Hepatocyte (in vitro differentiated cells): ENCODE measurements around the gene HHATL. TPM values are rescaled to one million over a fixed set of nuclear protein-coding genes. Genes with fewer than 3 reads are reported as not detected.

Source experiments
- DNase-seq: peaks from one replicate; pipeline ENCODE4 v3.0.0-alpha.2; 2016; ENCODE audit warnings: low spot score
- H2AFZ ChIP-seq: fragments of 200-600 bp; sonication (generic); 2 replicates; pipeline ENCODE4 v1.6.0; 2016; ENCODE audit warnings: antibody characterized with exemption, mild to moderate bottlenecking
- H3K27ac ChIP-seq: fragments of 200-600 bp; sonication (generic); 2 replicates; pipeline ENCODE4 v1.5.1; 2016; ENCODE audit warnings: mild to moderate bottlenecking
- H3K27me3 ChIP-seq: fragments of 200-600 bp; sonication (generic); 2 replicates; pipeline ENCODE4 v1.6.1; 2016
- H3K36me3 ChIP-seq: fragments of 200-600 bp; sonication (generic); replicated peaks from 2 replicates; pipeline ENCODE4 v1.5.1; 2016; ENCODE audit warnings: low read depth; ENCODE audit not compliant: insufficient read depth
- H3K4me1 ChIP-seq: fragments of 200-600 bp; sonication (generic); 2 replicates; pipeline ENCODE4 v1.5.1; 2016; ENCODE audit warnings: mild to moderate bottlenecking, moderate library complexity; ENCODE audit not compliant: insufficient read depth
- H3K4me2 ChIP-seq: fragments of 200-600 bp; sonication (generic); 2 replicates; pipeline ENCODE4 v1.6.0; 2016
- H3K4me3 ChIP-seq: fragments of 200-600 bp; sonication (generic); 2 replicates; pipeline ENCODE4 v1.5.1; 2016; ENCODE audit warnings: mild to moderate bottlenecking
- H3K79me2 ChIP-seq: fragments of 200-600 bp; sonication (generic); 2 replicates; pipeline ENCODE4 v1.6.0; 2017; ENCODE audit warnings: mild to moderate bottlenecking
- H3K9me2 ChIP-seq: fragments of 200-600 bp; sonication (generic); replicated peaks from 2 replicates; pipeline ENCODE4 v1.6.0; 2017; ENCODE audit warnings: mild to moderate bottlenecking; ENCODE audit not compliant: insufficient read depth
- H3K9me3 ChIP-seq: fragments of 200-600 bp; sonication (generic); 2 replicates; pipeline ENCODE4 v1.5.1; 2016; ENCODE audit warnings: low read depth, mild to moderate bottlenecking
- H4K20me1 ChIP-seq: fragments of 200-600 bp; sonication (generic); 2 replicates; pipeline ENCODE4 v1.6.0; 2016; ENCODE audit warnings: mild to moderate bottlenecking; ENCODE audit not compliant: insufficient read depth, poor library complexity, severe bottlenecking
- EZH2 ChIP-seq: fragments of 200-600 bp; sonication (generic); IDR thresholded peaks from 2 replicates; pipeline ENCODE4 v1.6.1; 2016; ENCODE audit warnings: antibody characterized with exemption, mild to moderate bottlenecking, borderline replicate concordance
- EZH2phosphoT487 ChIP-seq: fragments of 200-600 bp; sonication (generic); IDR thresholded peaks from one replicate; pipeline ENCODE4 v1.6.1; 2018; ENCODE audit warnings: antibody characterized with exemption, mild to moderate bottlenecking, low read depth, moderate library complexity; ENCODE audit not compliant: unreplicated experiment, severe bottlenecking
- WGBS: methylation state at CpG from one replicate; pipeline ENCODE4 v1.1.6; 2016; ENCODE audit warnings: low lambda C conversion rate; ENCODE audit errors: missing lambda C conversion rate; 5-methylcytosine and 5-hydroxymethylcytosine counted together
- polyA plus RNA-seq: library from polyadenylated mRNA; unstranded; fragments of >200 nt; fragmentation: Nextera tagmentation; extraction: Ambion mirVana; gene quantifications from 2 replicates; pipeline ENCODE4 v1.2.1, GENCODE V29; 2016
- total RNA-seq: library from RNA; depleted of rRNA; stranded (reverse); fragments of >200 nt; gene quantifications from 2 replicates; pipeline ENCODE4 v1.2.3, GENCODE V29; 2014
- TF ChIP-seq, protein P1 (sequence below): fragments of 200-600 bp; sonication (generic); IDR thresholded peaks from 2 replicates; pipeline ENCODE4 v1.5.1; 2016; ENCODE audit warnings: antibody characterized with exemption, mild to moderate bottlenecking; ENCODE audit not compliant: poor library complexity

The HHATL gene
- total and polyA plus RNA-seq, 2 experiments from 2014 or later, result not detected

DNA sequence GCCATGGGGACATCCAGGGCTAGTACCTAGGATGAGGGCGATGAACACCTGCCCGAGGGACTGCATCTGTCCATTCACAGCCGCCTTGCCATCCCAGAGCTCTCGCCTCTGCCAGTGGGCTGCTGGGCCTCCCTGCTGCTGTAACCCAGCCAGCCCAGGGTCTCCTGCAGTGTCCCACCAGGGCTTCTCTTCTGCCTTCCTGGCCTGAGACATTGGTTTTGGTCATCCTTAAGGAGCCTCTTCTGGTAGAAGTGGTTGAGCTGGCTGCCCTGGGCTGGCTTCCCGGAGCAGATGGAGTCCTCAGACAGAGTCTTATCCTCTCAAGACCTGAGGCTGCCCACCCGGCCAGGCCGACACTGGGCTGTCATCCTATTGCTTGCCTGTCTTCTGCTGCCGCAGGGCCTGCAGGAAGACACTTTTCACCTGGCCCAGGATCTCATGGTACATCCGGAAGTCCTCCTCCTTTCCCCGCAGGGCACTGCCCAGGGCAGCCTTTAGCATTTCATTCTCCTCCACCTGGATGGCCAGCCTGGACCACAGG, 6.1 kb upstream of the HHATL start:
- Histone ChIP-seq H3K9me3 (no peaks in the 10 kb centered on the region), H3K9me2 (no peaks in the 10 kb centered on the region), H4K20me1 (no peaks in the 10 kb centered on the region), H3K4me2 (no peak overlapping the region), H3K27me3 (no peaks in the 10 kb centered on the region), H3K27ac (no peak overlapping the region), H3K4me3 (no peak overlapping the region), H2AFZ (no peak overlapping the region), H3K4me1 (no peaks in the 10 kb centered on the region), H3K36me3 (no peaks in the 10 kb centered on the region), H3K79me2 (no peaks in the 10 kb centered on the region)
- TF ChIP-seq, protein P1, sequence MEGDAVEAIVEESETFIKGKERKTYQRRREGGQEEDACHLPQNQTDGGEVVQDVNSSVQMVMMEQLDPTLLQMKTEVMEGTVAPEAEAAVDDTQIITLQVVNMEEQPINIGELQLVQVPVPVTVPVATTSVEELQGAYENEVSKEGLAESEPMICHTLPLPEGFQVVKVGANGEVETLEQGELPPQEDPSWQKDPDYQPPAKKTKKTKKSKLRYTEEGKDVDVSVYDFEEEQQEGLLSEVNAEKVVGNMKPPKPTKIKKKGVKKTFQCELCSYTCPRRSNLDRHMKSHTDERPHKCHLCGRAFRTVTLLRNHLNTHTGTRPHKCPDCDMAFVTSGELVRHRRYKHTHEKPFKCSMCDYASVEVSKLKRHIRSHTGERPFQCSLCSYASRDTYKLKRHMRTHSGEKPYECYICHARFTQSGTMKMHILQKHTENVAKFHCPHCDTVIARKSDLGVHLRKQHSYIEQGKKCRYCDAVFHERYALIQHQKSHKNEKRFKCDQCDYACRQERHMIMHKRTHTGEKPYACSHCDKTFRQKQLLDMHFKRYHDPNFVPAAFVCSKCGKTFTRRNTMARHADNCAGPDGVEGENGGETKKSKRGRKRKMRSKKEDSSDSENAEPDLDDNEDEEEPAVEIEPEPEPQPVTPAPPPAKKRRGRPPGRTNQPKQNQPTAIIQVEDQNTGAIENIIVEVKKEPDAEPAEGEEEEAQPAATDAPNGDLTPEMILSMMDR, result no peak
- no peak for TF ChIP-seq EZH2
- TF ChIP-seq EZH2phosphoT487, result no peak
- 94% methylated on average over 7 of the region's 10 CpGs for WGBS
- no peak for DNase-seq

DNA sequence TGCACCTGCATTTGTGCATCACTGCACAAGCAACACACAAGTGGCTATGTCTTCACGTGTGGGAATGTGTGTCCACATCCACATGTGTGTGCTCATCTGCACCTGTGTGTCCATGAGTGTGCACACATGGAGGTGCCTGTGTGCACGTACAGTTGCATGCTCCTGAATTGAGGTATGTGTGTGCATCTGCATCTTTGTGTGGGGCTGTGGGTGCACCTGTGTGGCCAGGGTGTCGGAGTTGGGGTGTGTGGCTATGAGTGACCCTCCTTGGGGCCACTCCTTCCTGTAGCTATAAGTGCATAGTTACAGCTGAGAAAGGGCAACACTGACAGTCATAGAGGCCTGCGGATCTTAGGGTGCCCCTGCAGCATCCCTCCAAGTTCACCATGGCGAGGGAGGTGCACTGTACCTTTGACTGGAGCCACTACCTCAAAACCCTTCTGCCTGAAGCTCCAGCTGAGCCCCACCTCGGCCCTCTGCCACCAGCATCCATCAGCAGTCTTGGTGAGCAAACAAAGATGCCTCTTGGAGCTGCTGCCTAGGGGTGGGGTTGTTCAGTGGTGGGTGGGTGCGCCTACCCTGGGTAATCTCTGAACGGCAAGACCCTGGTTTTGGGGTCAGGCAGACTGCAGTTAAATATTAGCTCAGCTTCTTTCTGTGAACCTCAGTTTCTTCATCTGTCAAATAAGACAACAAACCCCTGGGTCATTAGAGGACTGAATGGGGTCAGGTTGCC, 5.2 kb upstream of the HHATL start:
- no peaks in the 10 kb centered on the region for H3K4me1 ChIP-seq
- H3K4me2 ChIP-seq, result no peak overlapping the region
- H3K27me3 ChIP-seq, result no peaks in the 10 kb centered on the region
- no peaks in the 10 kb centered on the region for H4K20me1 ChIP-seq
- no peaks in the 10 kb centered on the region for H3K9me2 ChIP-seq
- no peak overlapping the region for H2AFZ ChIP-seq
- 82% methylated on average over 8 of the region's 8 CpGs for WGBS
- TF ChIP-seq, protein P1, result no peak
- TF ChIP-seq EZH2 (no peak), EZH2phosphoT487 (no peak)
- no peak overlapping the region for H3K27ac ChIP-seq
- no peaks in the 10 kb centered on the region for H3K9me3 ChIP-seq
- H3K36me3 ChIP-seq, result no peaks in the 10 kb centered on the region
- DNase-seq, result no peak
- H3K79me2 ChIP-seq, result no peaks in the 10 kb centered on the region
- no peak overlapping the region for H3K4me3 ChIP-seq

DNA sequence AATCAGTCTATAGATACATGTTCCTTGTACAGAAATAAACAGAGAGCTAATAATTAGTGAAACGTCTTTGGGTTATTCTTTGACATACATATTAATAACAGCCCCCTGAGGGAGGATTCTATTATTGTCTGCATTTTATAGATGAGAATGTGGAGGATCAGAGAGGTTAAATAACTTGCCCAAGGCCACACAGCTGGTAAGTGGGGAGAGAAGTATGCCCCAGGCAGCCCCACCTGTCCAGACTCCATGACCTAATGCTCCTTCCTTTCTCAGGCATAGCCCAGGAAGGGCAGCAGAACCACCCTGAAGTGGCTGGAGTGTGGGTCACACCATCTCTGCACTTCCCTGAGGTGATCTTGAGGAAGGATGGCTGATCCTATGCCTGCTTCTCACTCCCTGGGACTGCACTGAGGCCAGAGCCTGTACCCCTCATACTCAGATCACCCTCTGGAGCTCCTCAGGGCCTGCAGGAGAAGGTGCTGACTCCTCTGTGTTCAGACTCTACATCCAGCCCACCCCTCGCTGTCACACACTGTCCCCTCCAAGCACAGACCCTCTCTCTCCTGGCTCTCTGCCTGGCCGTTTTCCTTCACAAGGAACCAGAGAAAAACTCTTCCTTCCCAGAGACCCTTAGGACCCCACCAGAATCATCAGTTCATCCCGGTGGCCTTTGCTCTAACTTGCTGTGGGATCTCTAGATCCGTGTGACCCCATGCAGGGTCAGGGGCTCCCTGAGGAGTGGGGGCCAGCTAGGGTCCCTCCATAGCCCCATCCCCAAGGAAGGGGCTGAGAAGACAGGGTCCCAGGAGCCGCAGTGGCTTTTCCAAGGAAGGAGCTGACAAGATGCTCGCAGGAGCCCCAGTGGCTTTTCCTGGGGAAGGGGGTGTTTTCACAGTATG, 4.4 kb upstream of the HHATL start:
- DNase-seq, result no peak
- no peak overlapping the region for H3K27ac ChIP-seq
- no peaks in the 10 kb centered on the region for H3K4me1 ChIP-seq
- H3K36me3 ChIP-seq, result no peaks in the 10 kb centered on the region
- H3K27me3 ChIP-seq, result no peaks in the 10 kb centered on the region
- no peaks in the 10 kb centered on the region for H3K79me2 ChIP-seq
- H2AFZ ChIP-seq, result no peak overlapping the region
- H3K4me3 ChIP-seq, result no peak overlapping the region
- WGBS, result 81% methylated on average over 7 of the region's 7 CpGs
- H4K20me1 ChIP-seq, result no peaks in the 10 kb centered on the region
- no peaks in the 10 kb centered on the region for H3K9me3 ChIP-seq
- no peaks in the 10 kb centered on the region for H3K9me2 ChIP-seq
- H3K4me2 ChIP-seq, result no peak overlapping the region
- TF ChIP-seq, protein P1, result no peak
- no peak for TF ChIP-seq EZH2phosphoT487
- TF ChIP-seq EZH2, result no peak
